ENCODE results near the gene TMEM178B.

TMEM178B gene

GRCh38 chr7:141178486-141179135 is 104.7 kb downstream of the TMEM178B start:
- DNase-seq (ENCODE audit: low read depth) = no peak
- no peak overlapping the region for H3K4me3 ChIP-seq (ENCODE audit: control insufficient read depth, low read depth, low read length)
- TF ChIP-seq CTCF (IDR thresholded peaks at IDR 0.05; ENCODE audit: control insufficient read depth, insufficient read depth, low read depth, low read length, missing control alignments) = no peak

GRCh38 chr7:141181812-141182211 is 107.9 kb downstream of the TMEM178B start:
- H3K4me3 ChIP-seq (ENCODE audit: control insufficient read depth, low read depth, low read length) = no peak overlapping the region
- TF ChIP-seq CTCF (IDR thresholded peaks at IDR 0.05; ENCODE audit: control insufficient read depth, insufficient read depth, low read depth, low read length, missing control alignments) = no peak
- DNase-seq (ENCODE audit: low read depth) = no peak

- TF ChIP-seq CTCF (IDR thresholded peaks at IDR 0.05; ENCODE audit: control insufficient read depth, insufficient read depth, low read depth, low read length, missing control alignments) = no peak
- DNase-seq (ENCODE audit: low read depth) = no peak
Observed at GRCh38 chr7:141184532-141185190, 110.8 kb downstream of the TMEM178B start.

GRCh38 chr7:141185369-141185967 is 111.6 kb downstream of the TMEM178B start:
- no peak for DNase-seq (ENCODE audit: low read depth)
- no peak for TF ChIP-seq CTCF (IDR thresholded peaks at IDR 0.05; ENCODE audit: control insufficient read depth, insufficient read depth, low read depth, low read length, missing control alignments)
- H3K4me3 ChIP-seq (ENCODE audit: control insufficient read depth, low read depth, low read length) = no peak overlapping the region

More at GRCh38 chr7:141184532-141185190, 110.8 kb downstream of the TMEM178B start:
- H3K4me3 ChIP-seq (ENCODE audit: control insufficient read depth, low read depth, low read length) = no peak overlapping the region

GRCh38 chr7:141189231-141189630 is 115.4 kb downstream of the TMEM178B start:
- no peak for DNase-seq (ENCODE audit: low read depth)
- no peak overlapping the region for H3K4me3 ChIP-seq (ENCODE audit: control insufficient read depth, low read depth, low read length)
- no peak for TF ChIP-seq CTCF (IDR thresholded peaks at IDR 0.05; ENCODE audit: control insufficient read depth, insufficient read depth, low read depth, low read length, missing control alignments)

GRCh38 chr7:141190495-141190894 is 116.6 kb downstream of the TMEM178B start:
- no peak for TF ChIP-seq CTCF (IDR thresholded peaks at IDR 0.05; ENCODE audit: control insufficient read depth, insufficient read depth, low read depth, low read length, missing control alignments)
- H3K4me3 ChIP-seq (ENCODE audit: control insufficient read depth, low read depth, low read length) = no peak overlapping the region

More at GRCh38 chr7:141190495-141190894, 116.6 kb downstream of the TMEM178B start:
- DNase-seq (ENCODE audit: low read depth) = no peak
